Peyer's patch (tissue), 4 donors: ENCODE data around the gene RABAC1. TPM values are rescaled to one million over a fixed set of nuclear protein-coding genes. Genes with fewer than 3 reads are reported as not detected.

Source experiments
- DNase-seq, 3 donors: peaks; one replicate each; pipeline ENCODE4 v3.0.0-alpha.2; 2017 to 2019
- H3K27ac ChIP-seq, 4 donors: fragments of 200-600 bp; sonication (generic); one replicate each; pipeline ENCODE4 v1.5.1; 2016 to 2019
- H3K27me3 ChIP-seq, 2 donors: fragments of 200-600 bp; sonication (generic); one replicate each; pipeline ENCODE4 v1.5.1; 2019
- H3K36me3 ChIP-seq, 3 donors: fragments of 200-600 bp; sonication (generic); one replicate each; pipeline ENCODE4 v1.5.1; 2016 to 2019
- H3K4me1 ChIP-seq, 4 donors: fragments of 200-600 bp; sonication (generic); one replicate each; pipeline ENCODE4 v1.5.1; 2016 to 2019
- H3K4me3 ChIP-seq, 4 donors: fragments of 200-600 bp; sonication (generic); 1 replicate in 3 of 4; 2 replicates in 1 of 4; pipeline ENCODE4 v1.5.1; 2016 to 2019; ENCODE audit warnings: mild to moderate bottlenecking in 1 of 4
- H3K9me3 ChIP-seq, 4 donors: fragments of 200-600 bp; sonication (generic); one replicate each; pipeline ENCODE4 v1.5.1; 2016 to 2019; ENCODE audit warnings: mild to moderate bottlenecking in 1 of 4
- CTCF ChIP-seq, 6 experiments: fragments of 450-650 bp in 4 of 6; fragments of 200-600 bp in 2 of 6; sonication (generic) in 1 of 6; IDR thresholded peaks; one replicate each; pipeline ENCODE4 v1.5.1; 2017 to 2019; ENCODE audit warnings: antibody characterized with exemption in 6 of 6, mild to moderate bottlenecking in 3 of 6, moderate library complexity in 1 of 6
- POLR2A ChIP-seq, 2 donors: fragments of 450-650 bp; IDR thresholded peaks; one replicate each; pipeline ENCODE4 v1.5.1; 2017; ENCODE audit warnings: antibody characterized with exemption in 2 of 2, mild to moderate bottlenecking in 2 of 2, moderate library complexity in 2 of 2
- total RNA-seq, 4 donors: library from RNA; depleted of rRNA; stranded (reverse); fragments of >200 nt; gene quantifications; one replicate each; pipeline ENCODE4 v1.1.0, GENCODE V29; 2016

RABAC1 gene
- total RNA-seq, 4 donors from 2014 or later: 81.7 to 146 (median 124) TPM

GRCh38 chr19:41925208-41926003 is 33.7 kb downstream of the RABAC1 start:
- Histone ChIP-seq H3K36me3 (no peaks in the 10 kb centered on the region), H3K27ac (no peak overlapping the region), H3K9me3 (no peaks in the 10 kb centered on the region), H3K4me3 (no peak overlapping the region), H3K27me3 (peaks cover 0 to 45% of the 10 kb centered on the region in 2 donors), H3K4me1 (peaks cover 0 to 25% (median 16%) of the 10 kb centered on the region in 4 donors)
- DNase-seq: no peak
- no peak for TF ChIP-seq CTCF (IDR thresholded peaks at IDR 0.05)

DNA sequence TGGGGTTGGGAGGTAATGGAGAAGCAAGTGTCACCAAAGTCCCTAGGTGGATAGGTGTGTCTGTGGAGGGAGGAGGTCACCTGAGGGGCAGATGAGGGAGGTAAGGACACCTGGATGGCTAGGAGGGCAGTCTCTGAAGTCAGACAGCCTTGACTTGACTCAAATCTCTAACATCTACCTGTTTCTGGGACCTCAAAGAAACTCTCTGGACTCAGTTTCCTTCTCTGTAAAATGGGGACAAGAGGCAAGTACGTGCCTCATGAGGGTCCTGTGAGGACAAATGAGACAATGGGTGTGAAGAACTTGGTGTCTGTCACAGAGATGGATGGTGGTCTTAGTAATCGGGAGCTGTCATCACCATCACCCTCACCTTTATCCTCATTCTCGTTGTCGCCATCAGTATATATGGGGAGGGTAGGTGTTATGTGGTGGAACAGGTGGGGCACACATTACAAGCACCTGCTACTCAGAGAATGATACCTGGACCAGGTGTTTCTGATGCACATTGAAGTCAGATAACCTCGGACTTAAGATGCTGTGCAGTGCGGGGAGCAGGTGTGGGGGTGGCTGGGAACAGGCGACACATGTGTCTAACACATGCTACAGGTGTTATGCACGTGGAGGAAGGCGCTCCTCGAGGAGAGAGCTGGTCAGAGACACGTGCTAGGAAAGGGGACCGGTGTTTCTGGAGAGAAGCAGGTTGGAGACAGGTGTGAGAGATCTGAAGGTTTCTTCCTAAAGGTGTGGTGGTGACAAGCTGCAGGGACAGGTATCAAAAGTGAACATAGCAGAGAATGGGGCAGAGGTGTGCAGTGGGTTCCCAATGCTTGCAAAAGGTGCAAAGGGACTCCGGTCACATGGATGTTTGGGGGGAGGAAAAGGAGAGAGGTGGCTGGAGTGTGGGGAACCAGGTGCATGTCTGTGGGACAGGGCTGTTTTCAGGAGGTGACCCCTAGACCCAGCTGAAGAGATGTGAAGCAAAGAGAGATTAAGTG is 34.7 kb downstream of the RABAC1 start:
- Histone ChIP-seq H3K27ac (no peak overlapping the region), H3K4me3 (no peak overlapping the region), H3K9me3 (no peaks in the 10 kb centered on the region), H3K36me3 (no peaks in the 10 kb centered on the region), H3K4me1 (peaks cover 0 to 20% (median 12%) of the 10 kb centered on the region in 4 donors), H3K27me3 (peaks cover 0 to 41% of the 10 kb centered on the region in 2 donors)
- no peak for DNase-seq
- TF ChIP-seq POLR2A (IDR thresholded peaks at IDR 0.05) (no peak), CTCF (IDR thresholded peaks at IDR 0.05) (no peak)

DNA sequence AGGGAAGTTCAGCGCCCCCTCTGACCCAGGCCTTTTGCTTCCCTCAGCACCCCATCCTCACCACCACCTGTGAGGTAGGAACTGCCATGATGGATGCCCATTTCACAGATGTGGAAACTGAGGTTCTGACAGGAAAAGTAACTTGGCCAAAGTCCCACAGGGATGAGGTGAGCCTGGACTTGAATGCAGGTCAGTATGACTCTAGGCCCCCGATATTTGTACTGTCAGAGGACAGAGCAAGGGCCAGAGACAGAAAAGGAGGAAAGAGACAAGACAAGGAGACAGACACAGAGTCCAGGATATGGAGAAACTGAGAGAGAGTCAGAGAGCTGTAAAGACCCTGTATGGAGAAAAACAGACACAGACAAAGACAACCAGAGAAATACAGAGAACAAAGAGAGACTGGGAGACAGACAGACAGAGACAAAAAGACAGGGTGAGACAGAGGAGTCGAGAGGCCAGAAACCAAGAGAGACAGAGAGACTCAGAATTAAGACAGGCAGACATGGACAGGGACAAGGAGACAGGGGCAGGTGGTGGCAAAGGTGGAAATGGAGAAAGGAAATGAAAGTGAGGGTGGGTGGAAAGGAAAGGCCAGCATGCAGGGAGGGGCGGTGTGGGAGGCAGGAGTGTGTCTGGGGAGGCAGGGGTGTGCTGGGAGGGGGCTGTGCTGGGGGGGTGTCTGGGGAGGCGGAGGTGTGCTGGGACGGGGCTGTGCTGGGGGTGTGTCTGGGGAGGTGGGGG is 35.9 kb downstream of the RABAC1 start:
- no peaks in the 10 kb centered on the region for H3K9me3 ChIP-seq
- H3K27me3 ChIP-seq: peaks cover 0 to 39% of the 10 kb centered on the region in 2 donors
- no peak overlapping the region for H3K4me3 ChIP-seq
- TF ChIP-seq POLR2A (IDR thresholded peaks at IDR 0.05) (no peak), CTCF (IDR thresholded peaks at IDR 0.05) (no peak)
- H3K27ac ChIP-seq: no peak overlapping the region
- DNase-seq: no peak
- H3K4me1 ChIP-seq: peaks cover 0 to 11% (median 4%) of the 10 kb centered on the region in 4 donors
- no peaks in the 10 kb centered on the region for H3K36me3 ChIP-seq

DNA sequence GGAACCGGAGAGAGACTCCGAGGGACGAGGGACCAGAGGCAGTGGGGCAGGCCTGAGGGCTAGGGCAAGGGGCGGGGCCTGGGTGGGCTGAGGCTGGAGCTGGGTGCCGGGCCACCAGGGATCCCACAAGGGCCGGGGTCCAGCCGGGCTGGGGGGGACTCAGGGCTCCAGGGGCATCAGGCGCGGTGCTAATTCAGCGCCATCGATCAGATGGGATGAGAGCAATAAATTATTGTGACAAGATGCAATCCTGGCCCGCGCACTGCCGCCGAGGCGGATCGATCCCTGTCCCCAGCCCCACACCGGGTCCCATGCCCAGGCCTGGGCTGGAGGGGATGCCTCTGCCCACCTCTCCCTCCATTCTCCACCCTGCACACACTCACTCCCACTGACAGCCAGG is 36.5 kb downstream of the RABAC1 start:
- Histone ChIP-seq H3K27ac (no peak overlapping the region), H3K4me1 (peaks cover 0 to 6% (median under 1%) of the 10 kb centered on the region in 4 donors), H3K4me3 (no peak overlapping the region), H3K27me3 (peaks cover 0 to 34% of the 10 kb centered on the region in 2 donors), H3K36me3 (no peaks in the 10 kb centered on the region), H3K9me3 (no peaks in the 10 kb centered on the region)
- DNase-seq: no peak
- TF ChIP-seq CTCF (IDR thresholded peaks at IDR 0.05): no peak
- no peak for TF ChIP-seq POLR2A (IDR thresholded peaks at IDR 0.05)
